ENCODE data around the gene ABHD17B. TPM values are rescaled to one million over a fixed set of nuclear protein-coding genes. Genes with fewer than 3 reads are reported as not detected.

ABHD17B gene
- total RNA-seq, result 15.6 and 16.0 TPM in 2 replicates

DNA sequence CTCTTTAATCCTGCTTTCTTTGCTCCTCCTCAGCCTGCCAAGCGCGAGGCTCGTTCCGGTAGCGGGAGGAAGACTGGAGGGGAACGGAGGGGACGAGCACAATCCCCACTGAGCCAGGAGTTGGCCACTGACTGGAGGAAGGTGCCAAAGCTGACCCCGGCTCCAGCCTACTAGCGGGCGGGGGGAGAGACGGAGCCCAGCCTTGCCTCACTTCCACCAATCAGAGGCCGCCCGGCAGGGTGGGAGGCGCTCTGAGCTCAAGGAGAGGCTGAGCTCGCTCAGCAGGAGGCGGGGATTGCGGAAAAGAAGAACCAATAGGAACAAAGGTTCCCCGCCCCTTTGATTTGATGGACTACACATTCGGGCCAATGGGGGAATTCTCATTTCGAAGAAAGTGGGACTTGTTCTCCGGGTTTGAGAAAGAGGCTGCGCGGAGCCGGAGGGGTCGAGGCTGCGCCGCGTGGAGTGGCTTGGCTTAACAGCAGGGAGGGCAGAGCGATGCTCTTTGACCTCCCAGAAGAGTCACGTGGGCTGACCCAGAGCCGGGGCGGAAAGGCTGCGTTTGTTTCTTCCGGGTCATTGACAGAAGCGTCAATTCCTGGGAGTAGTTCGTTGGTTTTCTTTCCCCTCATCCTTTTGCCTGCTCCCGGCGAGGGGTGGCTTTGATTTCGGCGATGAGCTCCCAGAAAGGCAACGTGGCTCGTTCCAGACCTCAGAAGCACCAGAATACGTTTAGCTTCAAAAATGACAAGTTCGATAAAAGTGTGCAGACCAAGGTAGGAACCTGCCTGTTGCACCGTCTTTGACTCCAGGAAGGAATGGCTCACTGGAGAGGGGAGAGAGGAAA is at the start of gene ABHD17B, which contains the start of gene C9orf85:
TSS of gene ABHD17B (minus strand) at position 133 of the 847 bp plus-strand sequence. CDS start 36,113 bp downstream, outside the sequence.
TSS of gene C9orf85 (plus strand) at position 579 of the 847 bp plus-strand sequence. CDS start at position 675, 96 bp downstream.

Other genes starting within 250 kb of the ABHD17B start
- gene CEMIP2, start 142.7 kb downstream of the ABHD17B start, total RNA-seq, result 60.1 and 76.2 TPM in 2 replicates
- 13.2 and 14.1 TPM in 2 replicates for gene C9orf85, start 446 bp upstream of the ABHD17B start, total RNA-seq
- gene C9orf57, start 149.4 kb upstream of the ABHD17B start, total RNA-seq, result not detected in 2 replicates
- gene GDA, start 238.2 kb upstream of the ABHD17B start, total RNA-seq, result under 0.01 TPM in 1 of 2 replicates, not detected in the other